Body of pancreas (tissue), 4 donors: ENCODE results near the gene STAT5A.

Experiments used
- POLR2A ChIP-seq, 3 donors: fragments of 450-650 bp; IDR thresholded peaks; one replicate each; pipeline ENCODE4 v1.6.1; 2016; ENCODE audit warnings: antibody characterized with exemption in 3 of 3, mild to moderate bottlenecking in 2 of 3
- TF ChIP-seq, protein P1 (sequence below), 7 experiments: fragments of 450-650 bp in 4 of 7; fragments of 200-600 bp in 3 of 7; sonication (generic) in 3 of 7; IDR thresholded peaks; one replicate each; pipeline ENCODE4 v1.5.1; 2016 to 2019; ENCODE audit warnings: antibody characterized with exemption in 7 of 7

DNA sequence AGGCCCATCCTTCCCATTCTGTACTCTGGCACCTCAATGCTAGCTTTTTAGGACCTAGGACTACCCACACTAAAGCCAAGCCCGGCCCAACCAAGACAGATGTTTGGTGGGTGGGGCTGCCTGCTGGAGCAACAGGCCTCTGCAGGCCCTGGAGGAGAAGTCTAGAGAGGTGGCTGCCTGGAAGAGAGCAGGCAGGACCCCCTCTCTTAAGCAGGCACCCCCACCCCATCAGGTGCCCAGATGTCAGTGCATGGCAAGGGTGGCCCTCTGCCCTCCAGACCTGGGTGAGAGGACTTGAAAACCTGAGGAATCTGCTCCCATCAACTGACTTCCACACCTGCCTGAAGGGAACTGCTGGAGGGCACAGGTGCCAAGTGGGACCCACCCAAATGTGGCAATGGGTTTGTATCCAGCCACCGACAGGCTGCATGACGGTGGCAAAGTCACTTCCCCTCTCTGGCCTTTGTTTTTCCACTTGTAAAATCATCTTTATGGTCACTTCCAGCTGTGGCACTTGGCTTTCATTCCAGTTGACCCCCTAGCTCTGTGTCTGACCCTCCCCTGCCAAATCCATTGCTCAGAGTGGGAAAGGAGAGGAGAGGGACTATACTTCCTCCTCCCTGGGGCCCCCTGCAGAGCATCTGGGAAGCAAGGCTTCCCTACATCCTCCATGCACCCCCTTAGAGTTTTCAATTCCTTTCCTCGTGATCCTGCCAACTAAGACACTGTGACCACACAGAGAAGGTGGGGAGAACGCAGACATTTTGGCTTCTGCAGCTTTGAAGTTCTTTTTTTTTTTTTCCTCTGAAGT lies 1.7 kb upstream of the STAT5A start:
- no peak for TF ChIP-seq POLR2A (IDR thresholded peaks at IDR 0.05)
- TF ChIP-seq, protein P1, sequence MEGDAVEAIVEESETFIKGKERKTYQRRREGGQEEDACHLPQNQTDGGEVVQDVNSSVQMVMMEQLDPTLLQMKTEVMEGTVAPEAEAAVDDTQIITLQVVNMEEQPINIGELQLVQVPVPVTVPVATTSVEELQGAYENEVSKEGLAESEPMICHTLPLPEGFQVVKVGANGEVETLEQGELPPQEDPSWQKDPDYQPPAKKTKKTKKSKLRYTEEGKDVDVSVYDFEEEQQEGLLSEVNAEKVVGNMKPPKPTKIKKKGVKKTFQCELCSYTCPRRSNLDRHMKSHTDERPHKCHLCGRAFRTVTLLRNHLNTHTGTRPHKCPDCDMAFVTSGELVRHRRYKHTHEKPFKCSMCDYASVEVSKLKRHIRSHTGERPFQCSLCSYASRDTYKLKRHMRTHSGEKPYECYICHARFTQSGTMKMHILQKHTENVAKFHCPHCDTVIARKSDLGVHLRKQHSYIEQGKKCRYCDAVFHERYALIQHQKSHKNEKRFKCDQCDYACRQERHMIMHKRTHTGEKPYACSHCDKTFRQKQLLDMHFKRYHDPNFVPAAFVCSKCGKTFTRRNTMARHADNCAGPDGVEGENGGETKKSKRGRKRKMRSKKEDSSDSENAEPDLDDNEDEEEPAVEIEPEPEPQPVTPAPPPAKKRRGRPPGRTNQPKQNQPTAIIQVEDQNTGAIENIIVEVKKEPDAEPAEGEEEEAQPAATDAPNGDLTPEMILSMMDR (IDR thresholded peaks at IDR 0.05) = no peak
